22Rv1 (cell line): ENCODE measurements around the gene MEF2C.

Source experiments
- H3K27ac ChIP-seq: fragments of 450-650 bp; 2 replicates; pipeline ENCODE4 v1.5.1; 2017
- ZFX ChIP-seq: fragments of 450-650 bp; IDR thresholded peaks from 2 replicates; pipeline ENCODE4 v1.6.1; 2017; ENCODE audit warnings: antibody characterized with exemption, borderline replicate concordance
- TF ChIP-seq, protein P1 (sequence below): fragments of 450-650 bp; IDR thresholded peaks from 2 replicates; pipeline ENCODE4 v1.5.1; 2017; ENCODE audit warnings: mild to moderate bottlenecking

The MEF2C gene

DNA sequence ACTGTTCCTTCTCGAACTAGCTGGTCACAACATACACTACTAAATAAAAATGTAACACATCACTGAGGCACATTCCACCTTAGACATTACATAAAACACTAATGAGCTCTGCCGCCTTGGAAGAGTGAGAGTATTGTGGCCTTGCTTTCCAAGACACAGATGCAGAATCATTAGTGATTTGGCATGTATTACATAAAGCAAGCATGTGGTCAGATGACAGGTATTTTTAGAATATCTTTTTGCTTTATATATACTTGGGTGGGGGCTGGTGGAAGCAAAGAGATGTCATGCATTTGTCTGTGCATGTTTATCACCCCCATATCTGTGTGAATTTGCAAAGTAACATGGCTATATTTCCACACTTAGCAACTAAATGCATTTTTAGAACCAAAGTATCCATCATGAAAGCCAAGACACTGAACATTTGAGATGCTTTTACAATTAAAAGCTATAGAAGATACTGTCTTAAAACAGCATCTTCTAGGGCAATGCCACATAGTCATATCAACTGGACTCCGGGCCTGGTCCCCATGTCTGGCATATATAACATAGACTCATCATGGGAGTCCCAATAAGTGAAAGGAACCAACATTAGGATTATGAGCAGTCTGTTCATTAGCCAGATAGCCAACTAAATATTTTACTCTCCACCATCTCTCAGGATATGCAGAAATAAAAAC lies 213.5 kb downstream of the MEF2C start:
- H3K27ac ChIP-seq, result no peak overlapping the region
- TF ChIP-seq, protein P1, sequence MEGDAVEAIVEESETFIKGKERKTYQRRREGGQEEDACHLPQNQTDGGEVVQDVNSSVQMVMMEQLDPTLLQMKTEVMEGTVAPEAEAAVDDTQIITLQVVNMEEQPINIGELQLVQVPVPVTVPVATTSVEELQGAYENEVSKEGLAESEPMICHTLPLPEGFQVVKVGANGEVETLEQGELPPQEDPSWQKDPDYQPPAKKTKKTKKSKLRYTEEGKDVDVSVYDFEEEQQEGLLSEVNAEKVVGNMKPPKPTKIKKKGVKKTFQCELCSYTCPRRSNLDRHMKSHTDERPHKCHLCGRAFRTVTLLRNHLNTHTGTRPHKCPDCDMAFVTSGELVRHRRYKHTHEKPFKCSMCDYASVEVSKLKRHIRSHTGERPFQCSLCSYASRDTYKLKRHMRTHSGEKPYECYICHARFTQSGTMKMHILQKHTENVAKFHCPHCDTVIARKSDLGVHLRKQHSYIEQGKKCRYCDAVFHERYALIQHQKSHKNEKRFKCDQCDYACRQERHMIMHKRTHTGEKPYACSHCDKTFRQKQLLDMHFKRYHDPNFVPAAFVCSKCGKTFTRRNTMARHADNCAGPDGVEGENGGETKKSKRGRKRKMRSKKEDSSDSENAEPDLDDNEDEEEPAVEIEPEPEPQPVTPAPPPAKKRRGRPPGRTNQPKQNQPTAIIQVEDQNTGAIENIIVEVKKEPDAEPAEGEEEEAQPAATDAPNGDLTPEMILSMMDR, result no peak
- no peak for TF ChIP-seq ZFX

DNA sequence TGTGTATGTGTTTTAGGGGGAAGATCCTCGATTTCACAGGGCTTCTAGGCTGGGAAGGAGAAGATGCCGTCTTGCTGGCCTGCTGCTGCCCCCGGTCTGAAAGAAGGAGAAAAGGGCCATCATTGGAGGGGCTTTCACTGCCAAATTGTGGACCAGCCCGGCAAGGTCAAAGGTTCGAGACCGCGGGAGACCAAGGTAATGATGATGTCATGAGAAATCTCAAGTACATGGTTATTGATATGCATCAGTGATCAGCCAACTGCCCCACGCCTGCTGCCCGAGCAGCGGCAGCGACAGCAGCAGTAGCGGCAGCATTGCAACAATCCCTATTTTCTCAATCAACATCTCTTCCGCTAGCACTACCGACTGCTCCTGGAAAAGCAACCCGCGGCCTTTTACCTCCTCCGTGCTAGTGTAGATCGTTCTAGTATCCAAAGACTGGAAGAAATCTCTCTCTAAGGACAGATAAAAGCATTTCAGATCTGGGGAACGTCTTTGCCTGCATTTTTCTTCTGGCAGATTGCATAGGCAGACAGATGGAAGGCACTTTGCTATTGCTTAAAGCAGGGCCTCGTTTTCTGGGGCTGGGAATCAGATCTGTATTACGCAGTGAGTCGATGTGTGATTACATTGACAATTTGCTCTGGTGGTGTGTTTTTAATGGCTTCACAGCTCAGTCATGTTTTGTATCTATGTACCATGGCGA lies 215.3 kb downstream of the MEF2C start:
- no peak overlapping the region for H3K27ac ChIP-seq
- TF ChIP-seq, protein P1, result no peak
- TF ChIP-seq ZFX, result no peak
